Left colon (tissue), 2 donors: ENCODE measurements around the gene KRTAP5-5. TPM values are rescaled to one million over a fixed set of nuclear protein-coding genes. Genes with fewer than 3 reads are reported as not detected.
A peak's percentile ranks its signal among the peaks of the same experiment; 100 is the strongest.
"Not testable (repeated sequence)": the region's sequence is repeated elsewhere in the genome, so short reads cannot be mapped to it uniquely, and the experiment has no call there.

Source experiments
- ATAC-seq: fragments of 200-7000 bp; cut with Tn5 transposase; one replicate; pipeline ENCODE4 v1.9.1; 2020; ENCODE audit warnings: mild to moderate bottlenecking, moderate library complexity
- DNase-seq, 2 donors: peaks; one replicate each; pipeline ENCODE4 v3.0.0-alpha.2; 2020
- intact Hi-C, 2 donors: fragments of 100-400 bp; cut with DNase I in 1 of 2; cut with micrococcal nuclease in 1 of 2; formaldehyde crosslinking; loops; one replicate each; pipeline versions ENCODE4 v1.11.2 to v1.14.0; 2022; cut with DNase I, micrococcal nuclease
- total RNA-seq, 2 donors: library from RNA; stranded (reverse); fragmentation: NEBNext Ultra II Directional; extraction: Animal tissue kit (Norgen Biotek cat#: 25700); gene quantifications; one replicate each; pipeline ENCODE4 v1.2.1, GENCODE V29; 2021
- donor health status: DM: no; HTN: no; CAD: no.
- donor health status: DM: yes; HTN: yes; CAD: no.

The KRTAP5-5 gene
- total RNA-seq, 2 donors from 2014 or later, result 0.28 to 0.43 TPM

- ATAC-seq (no peak), DNase-seq (no peak)
- intact Hi-C loops, result no loop called here
These were observed 25.4 kb upstream of the KRTAP5-5 start for GRCh38 chr11:1604181-1604580.

GRCh38 chr11:1604711-1605110 lies 24.9 kb upstream of the KRTAP5-5 start:
- DNase-seq (no peak), ATAC-seq (no peak)
- intact Hi-C loops, result no loop called here

GRCh38 chr11:1605923-1606322 lies 23.7 kb upstream of the KRTAP5-5 start:
- intact Hi-C loops, DNase-seq, ATAC-seq: not testable (repeated sequence)

DNA sequence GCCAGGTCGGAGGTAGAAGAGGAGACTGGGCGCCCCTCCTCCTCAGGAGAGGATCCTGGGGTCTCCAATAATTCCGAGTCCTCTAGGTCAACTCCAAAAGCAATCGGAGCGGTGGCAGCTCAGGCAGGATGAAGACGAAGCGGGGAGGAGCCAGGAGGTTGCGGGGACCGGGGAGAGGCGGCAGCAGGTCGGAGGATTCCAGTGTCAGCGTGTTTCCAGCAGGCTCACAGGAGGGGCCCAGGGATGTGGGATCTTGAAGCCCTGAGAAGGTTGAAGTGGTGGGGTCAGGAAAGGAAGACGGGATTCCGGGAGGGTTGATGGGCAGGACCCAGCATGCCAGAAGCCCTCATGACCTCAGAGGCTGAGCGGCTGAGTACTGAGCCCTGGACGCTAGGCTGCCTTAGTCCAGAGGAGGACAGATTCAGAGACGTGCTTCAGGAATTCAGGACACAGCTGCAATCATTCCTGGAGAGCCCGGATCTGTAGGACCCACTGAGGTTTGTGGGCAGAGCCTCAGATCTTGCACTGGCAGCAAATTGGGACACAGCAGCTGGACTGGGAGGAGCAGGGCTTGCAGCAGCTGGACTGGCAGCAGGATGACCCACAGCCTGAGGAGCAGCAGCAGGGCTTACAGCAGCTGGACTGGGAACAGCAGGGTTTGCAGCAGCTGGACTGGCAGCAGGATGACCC lies 22.3 kb upstream of the KRTAP5-5 start:
- intact Hi-C loops, DNase-seq, ATAC-seq: not testable (repeated sequence)

DNA sequence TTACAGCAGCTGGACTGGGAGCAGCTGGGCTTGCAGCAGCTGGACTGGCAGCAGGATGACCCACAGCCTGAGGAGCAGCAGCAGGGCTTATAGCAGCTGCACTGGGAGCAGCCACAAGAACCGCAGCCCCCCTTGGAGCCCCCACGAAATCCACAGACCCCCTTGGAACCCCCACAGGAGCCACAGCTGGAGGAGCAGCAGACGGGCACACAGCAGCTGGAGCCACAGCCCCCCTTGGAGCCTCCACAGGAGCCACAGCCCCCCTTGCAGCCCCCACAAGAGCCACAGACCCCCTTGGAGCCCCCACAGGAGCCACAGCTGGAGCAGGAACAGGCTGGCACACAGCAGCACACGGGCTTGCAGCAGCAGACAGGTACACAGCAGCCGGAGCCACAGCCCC lies 21.7 kb upstream of the KRTAP5-5 start:
- DNase-seq, ATAC-seq, intact Hi-C loops: not testable (repeated sequence)

- ATAC-seq (no peak), DNase-seq (no peak)
- intact Hi-C loops, result no loop called here
These were observed 21.2 kb upstream of the KRTAP5-5 start, which contains the start of gene KRTAP5-3 for GRCh38 chr11:1608363-1608762. Gene KRTAP5-3 (minus strand): TSS chr11:1608463. CDS start chr11:1608385, 78 bp downstream.

DNA sequence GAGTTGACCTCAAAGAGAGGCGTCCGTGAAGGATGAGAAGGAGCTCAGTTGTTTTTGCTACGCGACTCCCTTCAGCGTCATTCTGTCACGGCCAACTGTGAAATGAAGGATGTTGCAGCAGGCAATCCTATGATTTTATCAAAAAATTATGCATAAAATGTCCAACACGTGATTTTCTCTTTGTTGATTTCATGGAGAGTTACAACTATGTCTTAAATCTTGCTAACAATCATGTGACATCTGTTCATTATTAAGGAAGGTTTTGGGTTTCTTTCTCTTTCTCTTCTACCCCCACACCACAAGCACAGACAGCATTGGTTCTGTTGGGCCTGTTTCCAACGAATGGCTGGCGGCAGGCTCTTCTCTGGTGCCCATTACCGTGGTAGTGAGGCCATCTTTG lies 11.3 kb upstream of the KRTAP5-5 start:
- no peak for ATAC-seq
- intact Hi-C loops, result no loop called here
- DNase-seq, result no peak

GRCh38 chr11:1619449-1619848 lies 10.1 kb upstream of the KRTAP5-5 start:
- DNase-seq (no peak), ATAC-seq (no peak)
- intact Hi-C loops, result no loop called here

DNA sequence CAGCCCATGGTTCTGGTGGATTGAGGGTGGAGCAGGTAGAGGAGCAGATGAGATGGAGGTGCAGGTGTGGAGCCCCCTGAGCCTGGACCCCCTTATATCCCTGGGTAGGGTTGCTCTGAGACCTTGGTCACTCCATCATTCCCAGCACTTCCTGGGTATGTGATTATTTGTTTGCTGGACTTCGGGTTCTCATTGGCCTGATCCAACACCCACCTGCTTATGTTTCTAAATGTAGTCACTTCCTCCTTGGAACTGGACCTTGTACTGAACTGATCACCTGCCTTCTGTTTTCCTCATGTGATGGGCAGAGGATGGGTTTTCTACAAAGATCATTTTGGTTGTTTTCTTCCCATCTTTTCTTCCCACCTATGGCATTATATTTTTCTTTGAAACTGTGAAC lies 7.5 kb upstream of the KRTAP5-5 start, which contains the start of gene KRTAP5-4:
Gene KRTAP5-4 (minus strand): TSS at position 53 of the 400 bp plus-strand sequence. CDS start 45 bp downstream, at position 8.
- DNase-seq (no peak), ATAC-seq (peak; percentile 97)
- intact Hi-C loops, result no loop called here

DNA sequence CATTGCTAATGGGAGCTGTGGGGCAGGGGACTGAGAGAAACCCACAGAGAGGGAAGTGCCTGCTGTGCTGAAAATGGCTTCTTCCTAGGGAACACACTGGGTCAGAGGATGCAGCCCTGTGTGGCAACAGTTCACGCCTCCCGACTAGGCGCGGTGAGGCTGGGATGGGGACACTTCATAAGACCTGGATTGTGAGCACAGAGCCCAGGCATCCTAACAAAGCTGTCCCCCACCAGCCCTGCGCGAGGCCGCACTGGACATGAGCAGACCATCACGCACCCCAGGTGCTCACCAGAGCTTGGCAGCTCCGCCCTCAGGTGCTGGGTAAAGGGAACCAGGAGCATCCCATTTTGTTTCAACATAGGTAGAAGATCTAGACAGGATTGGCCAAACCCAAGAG lies 5.9 kb upstream of the KRTAP5-5 start:
- ATAC-seq (no peak), DNase-seq (no peak)
- intact Hi-C loops, result no loop called here

- intact Hi-C loops, result no loop called here
- DNase-seq, result no peak
- ATAC-seq, result no peak
These were observed 5.0 kb upstream of the KRTAP5-5 start for GRCh38 chr11:1624621-1625020.

- intact Hi-C loops, result no loop called here
- no peak for DNase-seq
- ATAC-seq, result no peak
These were observed 4.0 kb upstream of the KRTAP5-5 start for GRCh38 chr11:1625541-1625940.

DNA sequence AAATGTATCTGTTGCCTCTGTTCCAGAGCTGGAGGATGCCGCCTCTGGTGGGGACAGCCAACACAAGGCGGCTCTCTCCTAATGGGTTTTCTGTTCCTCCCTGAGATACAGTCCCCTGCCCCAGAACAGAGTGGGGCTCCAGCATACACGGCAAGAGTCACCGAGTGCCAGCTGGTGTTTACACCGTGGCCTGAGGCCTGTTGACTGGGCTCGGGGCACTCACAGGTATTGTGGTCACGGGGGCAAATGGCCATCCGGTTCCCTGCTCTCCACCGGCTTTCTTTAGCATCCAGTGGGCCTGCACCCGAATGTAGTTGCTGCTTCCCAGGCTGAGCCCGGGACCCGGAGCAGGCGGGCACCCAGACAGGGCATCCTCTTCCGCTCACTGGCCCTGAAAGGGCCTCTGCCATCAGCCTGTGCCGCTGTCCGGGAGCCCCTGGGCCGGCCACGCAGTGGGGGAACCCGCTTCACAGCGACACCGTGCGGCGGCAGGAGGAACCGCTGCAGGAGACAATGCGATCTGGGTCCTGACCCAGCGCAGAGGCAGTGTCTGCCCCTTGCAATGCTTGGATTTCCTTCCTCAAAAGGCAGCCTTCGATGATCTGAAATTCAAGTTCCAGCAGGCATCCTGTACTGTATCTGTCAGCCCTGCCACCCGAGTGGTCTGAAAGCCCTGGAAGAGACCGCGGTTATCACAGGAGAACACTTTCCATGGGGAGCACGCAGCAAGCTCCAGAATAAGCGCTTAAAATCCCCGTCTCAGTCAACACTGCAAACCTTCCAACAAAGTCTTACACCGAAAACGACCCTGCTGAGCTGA lies 859 bp upstream of the KRTAP5-5 start:
- ATAC-seq, result peak; percentile 91
- intact Hi-C loops, result no loop called here
- DNase-seq, result peak in 1 of 2 donors; percentile 64

DNA sequence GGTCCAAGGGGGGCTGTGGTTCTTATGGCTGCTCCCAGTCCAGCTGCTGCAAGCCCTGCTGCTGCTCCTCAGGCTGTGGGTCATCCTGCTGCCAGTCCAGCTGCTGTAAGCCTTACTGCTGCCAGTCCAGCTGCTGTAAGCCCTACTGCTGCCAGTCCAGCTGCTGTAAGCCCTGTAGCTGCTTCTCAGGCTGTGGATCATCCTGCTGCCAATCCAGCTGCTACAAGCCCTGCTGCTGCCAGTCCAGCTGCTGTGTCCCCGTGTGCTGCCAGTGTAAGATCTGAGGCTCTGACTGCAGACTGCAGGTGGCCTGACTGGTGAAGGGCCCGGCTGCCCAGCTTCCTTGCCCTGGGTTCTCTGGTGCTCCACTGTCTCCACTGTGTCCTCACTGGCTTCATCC lies 696 bp downstream of the KRTAP5-5 start:
- no peak for ATAC-seq
- intact Hi-C loops, result no loop called here
- DNase-seq, result no peak

DNA sequence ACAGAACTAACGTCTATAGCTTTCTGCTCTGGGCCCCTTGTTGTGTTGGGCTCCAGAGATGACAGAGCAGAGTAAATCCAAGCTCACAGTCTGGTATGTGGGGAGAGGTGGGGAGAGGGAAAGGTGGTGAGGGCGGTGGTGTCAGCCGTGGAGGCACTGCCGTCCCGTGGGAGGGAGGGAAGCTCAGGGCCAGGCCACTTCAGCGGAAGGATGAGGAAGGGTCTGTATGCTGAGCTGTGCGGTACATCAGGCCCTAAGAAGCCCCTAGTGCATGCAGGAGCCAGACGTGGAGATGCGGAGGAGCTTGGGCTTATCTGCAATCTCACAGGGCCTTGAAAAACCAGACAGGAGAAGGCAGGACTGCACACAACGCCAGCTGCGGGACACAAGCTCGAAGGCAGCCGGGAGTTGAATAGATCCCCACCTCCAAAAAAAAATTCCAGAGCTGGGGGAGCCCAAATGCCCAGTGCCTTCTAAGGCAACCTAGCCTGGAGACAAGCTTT lies 1.5 kb downstream of the KRTAP5-5 start:
- ATAC-seq (no peak), DNase-seq (no peak)
- intact Hi-C loops, result no loop called here

DNA sequence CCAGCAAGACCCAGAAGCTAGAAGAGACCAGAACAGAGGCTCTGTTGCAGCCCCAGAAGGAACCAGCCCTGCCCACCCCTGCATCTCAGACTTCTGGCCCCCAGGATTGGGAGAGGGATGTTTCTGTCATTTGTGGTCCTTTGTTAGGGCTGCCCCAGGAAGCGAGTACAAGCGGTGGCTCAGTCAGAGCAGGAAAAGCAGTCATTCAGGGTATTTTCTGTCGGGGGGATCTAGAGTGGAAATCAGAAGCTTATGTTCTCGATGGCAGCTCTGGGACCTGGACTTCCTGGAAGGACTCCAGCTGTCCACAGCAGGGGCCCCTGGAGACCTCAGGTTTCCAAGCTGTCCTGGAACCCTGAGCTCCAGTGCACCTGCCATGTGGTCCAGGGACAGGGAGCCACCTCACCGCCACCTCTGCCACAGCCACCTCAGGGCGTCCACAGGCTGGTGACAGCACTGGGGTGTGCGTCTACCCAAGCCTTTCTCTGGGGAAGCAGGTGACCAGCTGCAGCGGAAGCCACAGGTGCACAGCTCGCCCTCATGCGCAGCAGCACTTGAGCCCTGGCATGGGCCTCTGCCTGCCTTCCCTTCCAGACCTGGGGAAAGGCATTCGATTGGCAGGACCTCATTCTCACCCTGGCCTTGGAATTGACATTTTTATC lies 2.6 kb downstream of the KRTAP5-5 start:
- no peak for ATAC-seq

GRCh38 chr11:1633864-1634263 lies 4.3 kb downstream of the KRTAP5-5 start:
- intact Hi-C loops, result no loop called here
- DNase-seq, result no peak
- ATAC-seq, result no peak

More for the DNA sequence above, 2.6 kb downstream of the KRTAP5-5 start:
- no peak for DNase-seq
- intact Hi-C loops, result no loop called here

DNA sequence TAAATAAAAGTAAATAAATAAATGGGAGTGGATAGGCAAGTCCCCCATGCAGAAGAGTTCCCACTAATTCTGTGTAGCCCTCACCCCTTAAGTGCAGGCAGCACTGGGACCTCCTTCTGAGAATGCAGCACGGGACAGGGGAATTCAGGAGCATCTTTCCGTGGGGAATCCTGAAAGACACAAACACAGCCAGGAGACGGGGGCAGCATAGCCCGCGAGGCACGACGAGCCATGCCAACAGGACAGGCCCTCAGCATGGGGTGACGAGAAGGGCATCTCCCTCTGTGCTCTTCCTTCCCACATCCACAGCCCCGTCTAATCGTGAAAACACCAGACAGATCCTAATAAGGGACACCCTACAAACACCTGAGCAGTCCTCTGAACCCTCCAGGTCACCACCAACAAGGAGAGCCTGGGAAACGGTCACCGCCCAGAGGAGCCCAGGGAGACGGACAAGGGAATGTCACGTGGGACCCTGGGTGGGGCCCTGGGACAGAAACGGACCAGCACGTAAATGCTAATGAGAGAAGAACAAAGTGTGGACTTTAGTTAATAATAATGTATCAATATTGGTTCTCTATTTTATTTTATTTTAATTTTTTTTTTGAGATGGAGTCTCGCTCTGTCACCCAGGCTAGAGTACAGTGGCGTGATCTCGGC lies 6.8 kb downstream of the KRTAP5-5 start:
- DNase-seq (no peak), ATAC-seq (no peak)
- intact Hi-C loops, result no loop called here

DNA sequence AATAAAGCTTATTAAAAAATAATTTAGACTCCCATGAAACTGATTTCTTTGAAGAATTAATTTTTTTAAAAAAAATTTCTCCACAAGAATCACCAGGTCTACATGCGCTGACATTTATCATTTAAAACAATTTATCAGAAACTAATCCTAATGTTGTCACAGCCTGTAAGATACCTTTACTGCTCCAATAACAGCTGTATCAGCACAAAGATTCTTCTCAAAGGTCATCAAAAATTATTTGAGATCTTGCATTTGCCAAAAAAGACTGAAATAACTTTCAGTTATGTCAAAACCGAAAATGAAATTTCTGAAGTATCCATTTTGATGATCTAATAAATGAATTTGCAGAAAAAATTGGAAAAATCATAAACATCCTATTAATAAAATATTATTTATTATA lies 8.1 kb downstream of the KRTAP5-5 start:
- DNase-seq (no peak), ATAC-seq (no peak)
- intact Hi-C loops, result no loop called here
